Measurements from ENCODE around the gene RORC.

The RORC gene

GRCh38 chr1:151801846-151802245, 29.8 kb downstream of the RORC start:
- Histone ChIP-seq H3K27ac (peak overlapping the region; percentile 42; the same call in 1 of the 2 replicates), H3K4me2 (peak overlapping the region; percentile 95), H3K36me3 (no peaks in the 10 kb centered on the region), H3K4me1 (peaks cover 76% of the 10 kb centered on the region), H3K9ac (no peak overlapping the region), H3K9me3 (no peaks in the 10 kb centered on the region), H3K27me3 (no peaks in the 10 kb centered on the region), H4K20me1 (no peaks in the 10 kb centered on the region), H3K4me3 (no peak overlapping the region)
- no peak for TF ChIP-seq Cebpa-rat (IDR thresholded peaks at IDR 0.05)

GRCh38 chr1:151801310-151801820, 30.2 kb downstream of the RORC start:
- Histone ChIP-seq H3K27ac (no peak overlapping the region), H3K9ac (no peak overlapping the region), H3K4me3 (no peak overlapping the region), H3K4me1 (peaks cover 71% of the 10 kb centered on the region), H4K20me1 (no peaks in the 10 kb centered on the region), H3K36me3 (no peaks in the 10 kb centered on the region), H3K9me3 (no peaks in the 10 kb centered on the region), H3K4me2 (peak overlapping the region; percentile 95), H3K27me3 (no peaks in the 10 kb centered on the region)
- no peak for TF ChIP-seq Cebpa-rat (IDR thresholded peaks at IDR 0.05)

GRCh38 chr1:151800830-151801229, 30.8 kb downstream of the RORC start:
- Histone ChIP-seq H3K9ac (no peak overlapping the region), H3K4me1 (peaks cover 66% of the 10 kb centered on the region), H3K9me3 (no peaks in the 10 kb centered on the region), H3K27ac (no peak overlapping the region), H3K36me3 (no peaks in the 10 kb centered on the region), H4K20me1 (no peaks in the 10 kb centered on the region), H3K27me3 (no peaks in the 10 kb centered on the region), H3K4me2 (peak overlapping the region; percentile 95), H3K4me3 (no peak overlapping the region)
- no peak for TF ChIP-seq Cebpa-rat (IDR thresholded peaks at IDR 0.05)

- H3K27me3 ChIP-seq: no peaks in the 10 kb centered on the region
- H3K4me1 ChIP-seq: peaks cover 56% of the 10 kb centered on the region
- H3K27ac ChIP-seq: no peak overlapping the region
- H3K4me3 ChIP-seq: no peak overlapping the region
- no peaks in the 10 kb centered on the region for H4K20me1 ChIP-seq
- H3K9ac ChIP-seq: no peak overlapping the region
- no peaks in the 10 kb centered on the region for H3K9me3 ChIP-seq
- TF ChIP-seq Cebpa-rat (IDR thresholded peaks at IDR 0.05): no peak
- peak overlapping the region; percentile 95; the same call in 1 of the 2 replicates for H3K4me2 ChIP-seq
- H3K36me3 ChIP-seq: no peaks in the 10 kb centered on the region
These were observed 32.2 kb downstream of the RORC start for GRCh38 chr1:151799179-151800022.

GRCh38 chr1:151798571-151798970, 33.0 kb downstream of the RORC start:
- no peak for TF ChIP-seq Cebpa-rat (IDR thresholded peaks at IDR 0.05)
- H3K27ac ChIP-seq: no peak overlapping the region
- H3K4me2 ChIP-seq: no peak overlapping the region
- no peaks in the 10 kb centered on the region for H4K20me1 ChIP-seq
- H3K9me3 ChIP-seq: no peaks in the 10 kb centered on the region
- H3K9ac ChIP-seq: no peak overlapping the region
- H3K36me3 ChIP-seq: no peaks in the 10 kb centered on the region
- no peaks in the 10 kb centered on the region for H3K27me3 ChIP-seq
- peaks cover 48% of the 10 kb centered on the region for H3K4me1 ChIP-seq
- no peak overlapping the region for H3K4me3 ChIP-seq

GRCh38 chr1:151790940-151791651, 40.5 kb downstream of the RORC start:
- Histone ChIP-seq H3K27me3 (no peaks in the 10 kb centered on the region), H3K9ac (peak overlapping the region; percentile 79), H4K20me1 (no peaks in the 10 kb centered on the region), H3K4me1 (peaks cover 26% of the 10 kb centered on the region), H3K9me3 (no peaks in the 10 kb centered on the region), H3K36me3 (no peaks in the 10 kb centered on the region), H3K4me2 (peak overlapping the region; percentile 99), H3K4me3 (peak overlapping the region; percentile 84), H3K27ac (peak overlapping the region; percentile 49; the same call in 1 of the 2 replicates)
- TF ChIP-seq Cebpa-rat (IDR thresholded peaks at IDR 0.05): no peak

- Histone ChIP-seq H3K4me2 (peak within 1 kb of the TSS; percentile 99), H3K9me3 (no peaks in the 10 kb centered on the region), H3K27ac (peak within 1 kb of the TSS; percentile 49; the same call in 1 of the 2 replicates), H3K4me3 (peak within 1 kb of the TSS; percentile 84), H3K4me1 (peaks cover 26% of the 10 kb centered on the region), H4K20me1 (no peaks in the 10 kb centered on the region), H3K9ac (peak within 1 kb of the TSS; percentile 79), H3K27me3 (no peaks in the 10 kb centered on the region), H3K36me3 (no peaks in the 10 kb centered on the region)
- no peak for TF ChIP-seq Cebpa-rat (IDR thresholded peaks at IDR 0.05)
These were observed 41.3 kb downstream of the RORC start, which contains the start of gene TDRKH for GRCh38 chr1:151790071-151790939. Gene TDRKH (minus strand): TSS chr1:151790500. CDS start chr1:151783022, 7,478 bp downstream.

- H4K20me1 ChIP-seq: no peaks in the 10 kb centered on the region
- H3K9ac ChIP-seq: no peak overlapping the region
- no peaks in the 10 kb centered on the region for H3K27me3 ChIP-seq
- TF ChIP-seq Cebpa-rat (IDR thresholded peaks at IDR 0.05): no peak
- no peak overlapping the region for H3K27ac ChIP-seq
- H3K4me1 ChIP-seq: peaks cover 30% of the 10 kb centered on the region
- H3K4me3 ChIP-seq: no peak overlapping the region
- no peaks in the 10 kb centered on the region for H3K36me3 ChIP-seq
- H3K9me3 ChIP-seq: no peaks in the 10 kb centered on the region
- H3K4me2 ChIP-seq: no peak overlapping the region
These were observed 43.9 kb downstream of the RORC start for GRCh38 chr1:151787689-151788088.

- H3K27ac ChIP-seq: no peak overlapping the region
- H3K36me3 ChIP-seq: peaks cover 14% of the 10 kb centered on the region; the same call in 1 of the 2 replicates
- H3K4me2 ChIP-seq: peak overlapping the region; percentile 36
- no peak overlapping the region for H3K4me3 ChIP-seq
- no peaks in the 10 kb centered on the region for H3K27me3 ChIP-seq
- H4K20me1 ChIP-seq: no peaks in the 10 kb centered on the region
- H3K9me3 ChIP-seq: no peaks in the 10 kb centered on the region
- H3K4me1 ChIP-seq: peaks cover 18% of the 10 kb centered on the region
- no peak for TF ChIP-seq Cebpa-rat (IDR thresholded peaks at IDR 0.05)
- no peak overlapping the region for H3K9ac ChIP-seq
These were observed 47.8 kb downstream of the RORC start for GRCh38 chr1:151783796-151784195.

Data from BLaER1 (cell line).